Measurements from ENCODE around the gene TFAP2B. TPM values are rescaled to one million over a fixed set of nuclear protein-coding genes. Genes with fewer than 3 reads are reported as not detected.

The TFAP2B gene
- total RNA-seq, 2 experiments from 2014 or later = not detected

GRCh38 chr6:50842446-50842845, 23.8 kb downstream of the TFAP2B start:
- H3K27me3 Mint-ChIP-seq = peaks cover 98% of the 10 kb centered on the region
- H3K4me1 Mint-ChIP-seq (ENCODE audit: low read depth) = no peaks in the 10 kb centered on the region
- H3K4me3 Mint-ChIP-seq = no peak overlapping the region
- TF ChIP-seq, protein P1, sequence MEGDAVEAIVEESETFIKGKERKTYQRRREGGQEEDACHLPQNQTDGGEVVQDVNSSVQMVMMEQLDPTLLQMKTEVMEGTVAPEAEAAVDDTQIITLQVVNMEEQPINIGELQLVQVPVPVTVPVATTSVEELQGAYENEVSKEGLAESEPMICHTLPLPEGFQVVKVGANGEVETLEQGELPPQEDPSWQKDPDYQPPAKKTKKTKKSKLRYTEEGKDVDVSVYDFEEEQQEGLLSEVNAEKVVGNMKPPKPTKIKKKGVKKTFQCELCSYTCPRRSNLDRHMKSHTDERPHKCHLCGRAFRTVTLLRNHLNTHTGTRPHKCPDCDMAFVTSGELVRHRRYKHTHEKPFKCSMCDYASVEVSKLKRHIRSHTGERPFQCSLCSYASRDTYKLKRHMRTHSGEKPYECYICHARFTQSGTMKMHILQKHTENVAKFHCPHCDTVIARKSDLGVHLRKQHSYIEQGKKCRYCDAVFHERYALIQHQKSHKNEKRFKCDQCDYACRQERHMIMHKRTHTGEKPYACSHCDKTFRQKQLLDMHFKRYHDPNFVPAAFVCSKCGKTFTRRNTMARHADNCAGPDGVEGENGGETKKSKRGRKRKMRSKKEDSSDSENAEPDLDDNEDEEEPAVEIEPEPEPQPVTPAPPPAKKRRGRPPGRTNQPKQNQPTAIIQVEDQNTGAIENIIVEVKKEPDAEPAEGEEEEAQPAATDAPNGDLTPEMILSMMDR (IDR thresholded peaks at IDR 0.05) = no peak
- ChIA-PET CTCF (no interaction called here), POLR2A (no interaction called here)
- Histone ChIP-seq H3K4me3 (ENCODE audit: low read length) (no peak overlapping the region), H3K4me1 (ENCODE audit: insufficient read depth, low read length) (no peaks in the 10 kb centered on the region), H3K9me3 (ENCODE audit: control insufficient read depth in 1 of 2, insufficient read depth in 1 of 2, low read length in 2 of 2) (peaks cover 0 to 29% of the 10 kb centered on the region in 2 experiments), H3K27me3 (ENCODE audit: control insufficient read depth in 1 of 2, insufficient read depth in 2 of 2, low read length in 2 of 2) (peaks cover 57 to 98% of the 10 kb centered on the region in 2 experiments), H3K27ac (ENCODE audit: low read depth in 1 of 2, low read length in 2 of 2) (no peak overlapping the region), H3K36me3 (ENCODE audit: insufficient read depth, low read length) (no peaks in the 10 kb centered on the region)
- intact Hi-C loops (cut with DNase I, micrococcal nuclease) = no loop called here
- no peak for DNase-seq
- no peaks in the 10 kb centered on the region for H3K36me3 Mint-ChIP-seq (ENCODE audit: low read depth)
- ATAC-seq (ENCODE audit: poor library complexity) = no peak
- no peak overlapping the region for H3K27ac Mint-ChIP-seq
- no peaks in the 10 kb centered on the region for H3K9me3 Mint-ChIP-seq

GRCh38 chr6:50842861-50843384, 24.3 kb downstream of the TFAP2B start:
- Histone ChIP-seq H3K9me3 (ENCODE audit: control insufficient read depth in 1 of 2, insufficient read depth in 1 of 2, low read length in 2 of 2) (peaks cover 0 to 29% of the 10 kb centered on the region in 2 experiments), H3K36me3 (ENCODE audit: insufficient read depth, low read length) (no peaks in the 10 kb centered on the region), H3K27ac (ENCODE audit: low read depth in 1 of 2, low read length in 2 of 2) (no peak overlapping the region), H3K4me3 (ENCODE audit: low read length) (no peak overlapping the region), H3K27me3 (ENCODE audit: control insufficient read depth in 1 of 2, insufficient read depth in 2 of 2, low read length in 2 of 2) (peaks cover 60 to 98% of the 10 kb centered on the region in 2 experiments), H3K4me1 (ENCODE audit: insufficient read depth, low read length) (no peaks in the 10 kb centered on the region)
- CTCF ChIA-PET = interaction anchor here (1.6 kb wide), 1 partner anchor 12 kb away, joined by 4 read pairs; no protein-coding TSS in a partner anchor
- H3K4me1 Mint-ChIP-seq (ENCODE audit: low read depth) = no peaks in the 10 kb centered on the region
- intact Hi-C loops (cut with DNase I, micrococcal nuclease) = no loop called here
- H3K27ac Mint-ChIP-seq = no peak overlapping the region
- POLR2A ChIA-PET = no interaction called here
- ATAC-seq (ENCODE audit: poor library complexity) (no peak), DNase-seq (no peak)
- peaks cover 98% of the 10 kb centered on the region for H3K27me3 Mint-ChIP-seq
- H3K4me3 Mint-ChIP-seq = no peak overlapping the region
- TF ChIP-seq, protein P1 (IDR thresholded peaks at IDR 0.05) = no peak
- no peaks in the 10 kb centered on the region for H3K9me3 Mint-ChIP-seq
- H3K36me3 Mint-ChIP-seq (ENCODE audit: low read depth) = no peaks in the 10 kb centered on the region

DNA sequence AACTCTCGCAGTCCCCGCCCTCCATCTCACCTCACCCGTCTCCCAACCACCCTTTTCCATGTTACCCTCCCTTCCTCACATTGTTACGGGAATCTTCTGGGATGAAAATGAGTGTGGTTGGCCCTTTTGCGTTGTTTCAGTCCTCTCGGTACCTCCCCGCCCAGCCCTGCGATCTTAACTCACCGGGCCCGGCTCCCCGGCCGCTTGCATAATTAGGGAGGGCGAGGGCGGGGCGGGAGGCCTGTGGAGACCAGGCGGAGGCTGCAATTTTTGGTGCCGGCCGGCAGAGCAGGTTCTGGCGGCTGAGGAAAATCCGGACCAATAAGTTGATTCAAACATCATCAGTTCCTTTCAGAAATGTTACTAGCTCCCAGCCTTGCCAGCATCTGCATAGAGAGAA, 25.2 kb downstream of the TFAP2B start:
- peaks cover 2% of the 10 kb centered on the region for H3K9me3 Mint-ChIP-seq
- H3K27me3 ChIP-seq (ENCODE audit: control insufficient read depth in 1 of 2, insufficient read depth in 2 of 2, low read length in 2 of 2) = peaks cover 61 to 99% of the 10 kb centered on the region in 2 experiments
- no peak for DNase-seq
- no peaks in the 10 kb centered on the region for H3K4me1 Mint-ChIP-seq (ENCODE audit: low read depth)
- H3K4me1 ChIP-seq (ENCODE audit: insufficient read depth, low read length) = no peaks in the 10 kb centered on the region
- intact Hi-C loops (cut with DNase I, micrococcal nuclease) = no loop called here
- H3K4me3 ChIP-seq (ENCODE audit: low read length) = no peak overlapping the region
- no peak overlapping the region for H3K27ac Mint-ChIP-seq
- no peaks in the 10 kb centered on the region for H3K36me3 ChIP-seq (ENCODE audit: insufficient read depth, low read length)
- ATAC-seq (ENCODE audit: poor library complexity) = no peak
- H3K4me3 Mint-ChIP-seq = no peak overlapping the region
- ChIA-PET CTCF (interaction anchor here (0.7 to 1.6 kb wide), 2 partner anchors 11 to 176 kb away, joined by 3 to 4 read pairs; no protein-coding TSS in a partner anchor), POLR2A (no interaction called here)
- no peak overlapping the region for H3K27ac ChIP-seq (ENCODE audit: low read depth in 1 of 2, low read length in 2 of 2)
- H3K27me3 Mint-ChIP-seq = peaks cover 98% of the 10 kb centered on the region
- TF ChIP-seq, protein P1 (IDR thresholded peaks at IDR 0.05) = no peak
- H3K9me3 ChIP-seq (ENCODE audit: control insufficient read depth in 1 of 2, insufficient read depth in 1 of 2, low read length in 2 of 2) = peaks cover 0 to 29% of the 10 kb centered on the region in 2 experiments
- no peaks in the 10 kb centered on the region for H3K36me3 Mint-ChIP-seq (ENCODE audit: low read depth)
